Calu3 (cell line): ENCODE data around the gene PARD3. TPM values are rescaled to one million over a fixed set of nuclear protein-coding genes. Genes with fewer than 3 reads are reported as not detected.

Experiments
- BruUV-seq: library from RNA; stranded (reverse); fragments of 400-500 nt; replicated peaks from 2 replicates; lab custom pipeline; 2021; lab: Mats Ljungman, UMichigan
- CTCF ChIA-PET: fragments of 300-600 bp; sonication (Branson Sonifier 250); formaldehyde crosslinking; loops from one replicate; lab custom pipeline; 2022; ENCODE audit warnings: antibody characterized with exemption; lab: Charles Lee
- DNase-seq: peaks from one replicate; pipeline ENCODE4 v3.0.0; 2022
- H3K27ac Mint-ChIP-seq: one replicate; pipeline ENCODE4 v1.8.0; 2022; ENCODE audit warnings: mixed read lengths; ENCODE audit not compliant: unreplicated experiment
- H3K27me3 Mint-ChIP-seq: one replicate; pipeline ENCODE4 v1.8.0; 2022; ENCODE audit warnings: mixed read lengths; ENCODE audit not compliant: unreplicated experiment
- H3K36me3 Mint-ChIP-seq: one replicate; pipeline ENCODE4 v1.8.0; 2022; ENCODE audit warnings: mild to moderate bottlenecking, moderate library complexity, mixed read lengths; ENCODE audit not compliant: insufficient read depth, unreplicated experiment
- H3K4me1 Mint-ChIP-seq: one replicate; pipeline ENCODE4 v1.8.0; 2022; ENCODE audit warnings: mild to moderate bottlenecking, low read depth, mixed read lengths; ENCODE audit not compliant: unreplicated experiment
- H3K4me3 Mint-ChIP-seq: one replicate; pipeline ENCODE4 v1.8.0; 2022; ENCODE audit warnings: mild to moderate bottlenecking, low read depth, moderate library complexity, mixed read lengths; ENCODE audit not compliant: unreplicated experiment
- H3K9me3 Mint-ChIP-seq: one replicate; pipeline ENCODE4 v1.8.0; 2022; ENCODE audit warnings: low read depth, mixed read lengths; ENCODE audit not compliant: unreplicated experiment
- intact Hi-C: fragments of 100-400 bp; cut with micrococcal nuclease; formaldehyde crosslinking; loops from one replicate; pipeline ENCODE4 v1.10.0; 2022; ENCODE audit not compliant: unreplicated experiment
- total RNA-seq: library from RNA; stranded (reverse); gene quantifications from 2 replicates; pipeline ENCODE4 v1.2.3, GENCODE V29; 2022
- TF ChIP-seq, protein P1 (sequence below): fragments of 200-600 bp; IDR thresholded peaks from one replicate; pipeline ENCODE4 v1.8.0; 2022; ENCODE audit warnings: antibody characterized with exemption; ENCODE audit not compliant: unreplicated experiment

PARD3 gene
- total RNA-seq, 1 experiment from 2014 or later: 62.4 TPM

DNA sequence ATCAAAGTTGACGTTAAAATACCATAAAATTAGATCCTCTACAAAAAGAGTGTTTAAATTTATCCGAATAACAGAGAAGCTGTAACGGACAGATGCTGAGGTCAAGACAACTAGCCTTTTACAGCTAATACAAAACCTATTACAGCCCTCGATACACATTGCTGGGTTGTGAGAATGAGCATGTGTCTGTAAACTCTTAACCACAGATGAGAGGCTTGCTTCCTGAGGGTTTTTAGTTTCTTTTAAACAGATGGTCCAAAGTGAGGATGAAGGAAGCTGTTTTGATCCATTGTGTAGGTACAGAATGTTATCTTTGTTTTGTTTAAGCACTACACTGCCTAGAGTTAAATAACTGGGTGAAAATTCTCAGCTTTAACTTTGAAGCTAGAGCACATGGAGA, 578.2 kb downstream of the PARD3 start:
- no peak for DNase-seq
- intact Hi-C loops: no loop called here
- BruUV-seq: no TSS peak
- TF ChIP-seq, protein P1, sequence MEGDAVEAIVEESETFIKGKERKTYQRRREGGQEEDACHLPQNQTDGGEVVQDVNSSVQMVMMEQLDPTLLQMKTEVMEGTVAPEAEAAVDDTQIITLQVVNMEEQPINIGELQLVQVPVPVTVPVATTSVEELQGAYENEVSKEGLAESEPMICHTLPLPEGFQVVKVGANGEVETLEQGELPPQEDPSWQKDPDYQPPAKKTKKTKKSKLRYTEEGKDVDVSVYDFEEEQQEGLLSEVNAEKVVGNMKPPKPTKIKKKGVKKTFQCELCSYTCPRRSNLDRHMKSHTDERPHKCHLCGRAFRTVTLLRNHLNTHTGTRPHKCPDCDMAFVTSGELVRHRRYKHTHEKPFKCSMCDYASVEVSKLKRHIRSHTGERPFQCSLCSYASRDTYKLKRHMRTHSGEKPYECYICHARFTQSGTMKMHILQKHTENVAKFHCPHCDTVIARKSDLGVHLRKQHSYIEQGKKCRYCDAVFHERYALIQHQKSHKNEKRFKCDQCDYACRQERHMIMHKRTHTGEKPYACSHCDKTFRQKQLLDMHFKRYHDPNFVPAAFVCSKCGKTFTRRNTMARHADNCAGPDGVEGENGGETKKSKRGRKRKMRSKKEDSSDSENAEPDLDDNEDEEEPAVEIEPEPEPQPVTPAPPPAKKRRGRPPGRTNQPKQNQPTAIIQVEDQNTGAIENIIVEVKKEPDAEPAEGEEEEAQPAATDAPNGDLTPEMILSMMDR: no peak
- H3K27me3 Mint-ChIP-seq: no peaks in the 10 kb centered on the region
- no peaks in the 10 kb centered on the region for H3K36me3 Mint-ChIP-seq
- H3K4me1 Mint-ChIP-seq: peaks cover 2% of the 10 kb centered on the region
- no peak overlapping the region for H3K4me3 Mint-ChIP-seq
- H3K9me3 Mint-ChIP-seq: no peaks in the 10 kb centered on the region
- CTCF ChIA-PET: no interaction called here
- H3K27ac Mint-ChIP-seq: no peak overlapping the region

DNA sequence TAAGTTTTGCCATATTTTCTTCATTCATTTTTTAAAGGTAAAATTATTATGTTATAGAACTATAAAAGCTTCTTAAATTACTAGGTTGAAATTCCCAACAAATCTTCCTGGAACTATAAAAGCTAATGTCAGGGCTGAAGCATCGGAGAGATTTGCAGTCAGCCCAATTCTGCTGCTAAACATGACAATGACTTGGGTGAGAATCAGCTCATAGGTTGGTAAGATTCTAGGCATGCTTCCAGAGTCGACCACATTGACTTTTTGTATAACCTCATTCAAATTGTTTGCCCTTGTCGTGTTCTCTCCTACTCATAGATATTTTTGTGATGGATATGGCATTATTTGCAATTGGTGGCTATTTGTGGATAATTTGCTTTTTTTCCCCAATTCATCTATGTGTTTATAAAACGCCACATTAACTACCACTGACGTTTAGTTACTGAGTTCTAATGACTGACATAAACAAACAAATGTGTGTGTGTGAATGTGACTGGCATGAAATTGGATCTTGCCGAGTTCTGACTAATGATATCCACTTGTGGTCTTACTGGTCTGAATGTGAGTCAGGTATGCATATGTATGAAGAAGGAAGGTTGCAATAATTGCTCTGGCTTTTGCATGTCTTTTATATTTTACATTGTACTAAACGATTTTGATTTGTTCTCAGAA, 579.8 kb downstream of the PARD3 start:
- intact Hi-C loops: no loop called here
- CTCF ChIA-PET: no interaction called here
- Mint-ChIP-seq H3K36me3 (no peaks in the 10 kb centered on the region), H3K4me3 (no peak overlapping the region), H3K9me3 (no peaks in the 10 kb centered on the region), H3K27ac (no peak overlapping the region), H3K27me3 (no peaks in the 10 kb centered on the region), H3K4me1 (peaks cover 14% of the 10 kb centered on the region)
- BruUV-seq: no TSS peak
- TF ChIP-seq, protein P1: no peak
- no peak for DNase-seq

DNA sequence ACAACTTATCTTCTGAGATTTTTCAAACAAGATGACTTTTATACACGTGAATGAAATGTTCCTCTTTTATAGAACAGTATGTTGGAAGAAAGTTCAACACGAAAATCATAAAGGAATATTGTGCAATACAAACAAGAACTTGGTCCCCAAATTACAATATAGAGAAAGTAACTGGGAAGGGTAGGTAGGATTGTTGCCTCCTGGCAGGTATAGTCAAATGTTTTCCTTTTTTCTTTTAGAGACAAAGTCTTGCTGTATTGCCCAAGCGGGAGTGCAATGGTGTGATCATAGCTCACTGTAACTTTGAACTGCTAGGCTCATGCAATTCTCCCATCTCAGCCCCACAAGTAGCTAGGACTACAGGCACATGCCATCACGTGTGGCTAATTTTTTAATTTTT, 582.6 kb downstream of the PARD3 start:
- H3K27ac Mint-ChIP-seq: no peak overlapping the region
- no TSS peak for BruUV-seq
- H3K4me1 Mint-ChIP-seq: peaks cover 27% of the 10 kb centered on the region
- H3K27me3 Mint-ChIP-seq: no peaks in the 10 kb centered on the region
- no peak overlapping the region for H3K4me3 Mint-ChIP-seq
- TF ChIP-seq, protein P1: no peak
- H3K36me3 Mint-ChIP-seq: no peaks in the 10 kb centered on the region
- no peaks in the 10 kb centered on the region for H3K9me3 Mint-ChIP-seq
- no peak for DNase-seq
- CTCF ChIA-PET: interaction anchor here (0.7 kb wide), 1 partner anchor 900 kb away, joined by 3 read pairs; no protein-coding TSS in a partner anchor
- intact Hi-C loops: no loop called here

DNA sequence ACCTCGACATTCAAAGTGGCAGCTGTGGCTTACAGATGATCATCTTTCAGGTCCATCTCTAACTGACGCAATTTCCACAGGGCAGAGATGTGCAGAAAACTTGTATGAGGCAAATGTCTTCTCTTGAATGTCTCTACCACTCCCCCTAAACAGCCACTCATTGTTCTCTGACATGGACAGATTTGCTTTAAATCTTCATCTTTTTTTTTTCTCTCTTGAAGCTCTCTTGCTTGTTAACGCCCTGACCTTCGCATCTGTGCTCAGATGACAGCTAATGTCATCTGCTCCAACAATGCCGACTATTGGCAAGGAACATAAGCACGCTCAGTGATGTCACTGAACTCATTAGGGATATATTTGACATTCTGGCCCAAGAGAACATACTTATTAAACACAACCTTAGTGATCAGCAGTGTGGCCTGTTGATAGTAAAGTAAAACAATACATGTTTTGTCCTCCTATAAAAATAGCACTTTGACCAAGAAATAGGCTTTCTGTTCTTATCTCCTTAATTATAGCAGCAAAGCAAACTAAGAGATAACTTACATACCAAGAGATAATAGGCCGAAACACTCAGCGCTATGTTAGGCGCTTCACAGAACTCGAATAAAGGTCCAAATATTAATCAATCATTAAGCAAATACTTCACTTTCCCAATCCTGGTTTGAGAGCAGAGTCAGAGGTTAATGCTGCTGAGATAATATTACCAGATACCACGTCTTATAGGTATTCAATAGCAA, 583.5 kb downstream of the PARD3 start:
- Mint-ChIP-seq H3K4me3 (no peak overlapping the region), H3K36me3 (no peaks in the 10 kb centered on the region), H3K4me1 (peaks cover 31% of the 10 kb centered on the region), H3K9me3 (no peaks in the 10 kb centered on the region), H3K27me3 (no peaks in the 10 kb centered on the region), H3K27ac (peak overlapping the region; percentile 21)
- TF ChIP-seq, protein P1: no peak
- CTCF ChIA-PET: no interaction called here
- DNase-seq: no peak
- BruUV-seq: no TSS peak
- intact Hi-C loops: no loop called here
